GM12874 (cell line): ENCODE measurements around the gene EPB41L4A.

Source experiments
- CTCF ChIP-seq: IDR thresholded peaks from 2 replicates; pipeline ENCODE4 v1.5.1; 2011; ENCODE audit warnings: low read depth, mild to moderate bottlenecking, control low read depth, low read length, moderate library complexity; ENCODE audit not compliant: insufficient read depth

Gene EPB41L4A

GRCh38 chr5:112228667-112229066 is 190.4 kb downstream of the EPB41L4A start:
- TF ChIP-seq CTCF, result no peak

GRCh38 chr5:112227911-112228631 is 191.0 kb downstream of the EPB41L4A start:
- no peak for TF ChIP-seq CTCF

GRCh38 chr5:112226215-112226614 is 192.9 kb downstream of the EPB41L4A start:
- TF ChIP-seq CTCF, result no peak

GRCh38 chr5:112221128-112221527 is 197.9 kb downstream of the EPB41L4A start:
- TF ChIP-seq CTCF, result no peak

GRCh38 chr5:112219000-112219399 is 200.1 kb downstream of the EPB41L4A start:
- no peak for TF ChIP-seq CTCF

GRCh38 chr5:112217843-112218579 is 201.1 kb downstream of the EPB41L4A start:
- TF ChIP-seq CTCF, result no peak

GRCh38 chr5:112216140-112216539 is 202.9 kb downstream of the EPB41L4A start:
- no peak for TF ChIP-seq CTCF
